ENCODE data around the gene SORL1. TPM values are rescaled to one million over a fixed set of nuclear protein-coding genes. Genes with fewer than 3 reads are reported as not detected.
A peak's percentile ranks its signal among the peaks of the same experiment; 100 is the strongest.

SORL1 gene
- total and polyA plus RNA-seq, 3 donors from 2014 or later = 14.7 to 30.0 (median 21.8) TPM

DNA sequence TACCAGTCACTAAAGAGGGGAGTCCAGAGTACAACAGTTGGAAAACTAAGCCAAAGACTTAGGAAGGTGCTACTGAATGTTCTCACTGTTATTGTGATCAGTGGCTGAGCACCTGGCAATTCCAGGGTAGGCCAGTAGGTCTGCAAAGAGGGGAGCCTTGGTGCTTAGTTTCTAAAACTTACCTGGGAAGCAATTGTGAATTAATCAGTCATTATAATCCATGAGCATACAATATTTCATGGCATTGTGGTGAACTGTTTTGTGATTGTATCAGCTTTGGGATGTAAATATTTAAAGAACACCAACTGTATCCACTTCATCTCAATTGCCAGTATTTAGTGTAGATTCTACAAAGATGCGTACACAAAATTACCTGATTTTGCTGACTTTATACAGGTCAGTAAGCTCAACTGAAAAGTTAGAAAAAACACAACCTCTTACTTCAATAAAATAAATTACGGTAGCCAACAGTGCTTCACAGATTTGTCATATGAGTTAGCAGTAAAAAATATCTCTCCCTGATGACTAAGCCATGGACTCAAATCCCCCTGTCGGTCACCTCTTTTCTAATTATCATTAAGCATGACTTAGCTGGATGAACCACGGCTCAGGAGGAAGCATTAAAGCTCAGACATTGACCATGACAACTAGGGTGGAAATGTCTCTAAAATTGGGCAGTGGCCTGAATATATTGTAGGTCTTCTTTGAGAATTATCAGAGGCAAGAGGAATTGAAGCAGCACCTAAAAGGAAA lies 30.8 kb upstream of the SORL1 start:
- Histone ChIP-seq H3K27ac (no peak overlapping the region), H3K36me3 (ENCODE audit: low read depth, missing control alignments) (no peaks in the 10 kb centered on the region), H3K4me1 (peaks cover 15% of the 10 kb centered on the region), H3K9me3 (no peaks in the 10 kb centered on the region), H3K27me3 (no peaks in the 10 kb centered on the region), H3K4me3 (no peak overlapping the region)
- TF ChIP-seq POLR2A (IDR thresholded peaks at IDR 0.05) = no peak
- TF ChIP-seq, protein P1, sequence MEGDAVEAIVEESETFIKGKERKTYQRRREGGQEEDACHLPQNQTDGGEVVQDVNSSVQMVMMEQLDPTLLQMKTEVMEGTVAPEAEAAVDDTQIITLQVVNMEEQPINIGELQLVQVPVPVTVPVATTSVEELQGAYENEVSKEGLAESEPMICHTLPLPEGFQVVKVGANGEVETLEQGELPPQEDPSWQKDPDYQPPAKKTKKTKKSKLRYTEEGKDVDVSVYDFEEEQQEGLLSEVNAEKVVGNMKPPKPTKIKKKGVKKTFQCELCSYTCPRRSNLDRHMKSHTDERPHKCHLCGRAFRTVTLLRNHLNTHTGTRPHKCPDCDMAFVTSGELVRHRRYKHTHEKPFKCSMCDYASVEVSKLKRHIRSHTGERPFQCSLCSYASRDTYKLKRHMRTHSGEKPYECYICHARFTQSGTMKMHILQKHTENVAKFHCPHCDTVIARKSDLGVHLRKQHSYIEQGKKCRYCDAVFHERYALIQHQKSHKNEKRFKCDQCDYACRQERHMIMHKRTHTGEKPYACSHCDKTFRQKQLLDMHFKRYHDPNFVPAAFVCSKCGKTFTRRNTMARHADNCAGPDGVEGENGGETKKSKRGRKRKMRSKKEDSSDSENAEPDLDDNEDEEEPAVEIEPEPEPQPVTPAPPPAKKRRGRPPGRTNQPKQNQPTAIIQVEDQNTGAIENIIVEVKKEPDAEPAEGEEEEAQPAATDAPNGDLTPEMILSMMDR (IDR thresholded peaks at IDR 0.05) = no peak
- intact Hi-C loops (cut with DNase I; ENCODE audit: low total_unique reads) = no loop called here
- 83 to 87% methylated on average over 4 of the region's 4 CpGs for WGBS, 2 donors
- DNase-seq = no peak

DNA sequence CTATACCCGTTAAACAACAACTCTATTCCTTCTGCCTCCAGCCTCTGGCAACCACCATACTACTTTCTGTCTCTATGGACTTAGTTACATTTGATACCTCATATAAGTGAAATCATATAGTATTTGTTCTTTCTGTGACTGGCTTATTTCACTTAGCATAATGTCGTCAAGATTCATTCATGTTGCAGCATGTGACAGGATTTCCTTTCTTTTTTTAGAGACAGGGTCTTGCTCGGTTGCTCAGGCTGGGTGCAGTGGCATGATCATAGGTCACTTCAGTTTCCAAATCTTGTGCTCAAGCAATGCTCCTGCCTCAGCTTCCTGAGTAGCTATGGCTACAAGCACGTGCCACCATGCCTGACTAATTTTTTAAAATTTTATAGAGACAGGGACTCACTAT lies 29.4 kb upstream of the SORL1 start:
- no peak overlapping the region for H3K4me3 ChIP-seq
- DNase-seq = no peak
- peaks cover 13% of the 10 kb centered on the region for H3K4me1 ChIP-seq
- H3K36me3 ChIP-seq (ENCODE audit: low read depth, missing control alignments) = no peaks in the 10 kb centered on the region
- intact Hi-C loops (cut with DNase I; ENCODE audit: low total_unique reads) = no loop called here
- H3K9me3 ChIP-seq = no peaks in the 10 kb centered on the region
- WGBS, 2 donors = 68 to 75% methylated on average over 4 of the region's 4 CpGs
- no peak overlapping the region for H3K27ac ChIP-seq
- no peaks in the 10 kb centered on the region for H3K27me3 ChIP-seq
- TF ChIP-seq POLR2A (IDR thresholded peaks at IDR 0.05) = no peak
- TF ChIP-seq, protein P1 (IDR thresholded peaks at IDR 0.05) = no peak

DNA sequence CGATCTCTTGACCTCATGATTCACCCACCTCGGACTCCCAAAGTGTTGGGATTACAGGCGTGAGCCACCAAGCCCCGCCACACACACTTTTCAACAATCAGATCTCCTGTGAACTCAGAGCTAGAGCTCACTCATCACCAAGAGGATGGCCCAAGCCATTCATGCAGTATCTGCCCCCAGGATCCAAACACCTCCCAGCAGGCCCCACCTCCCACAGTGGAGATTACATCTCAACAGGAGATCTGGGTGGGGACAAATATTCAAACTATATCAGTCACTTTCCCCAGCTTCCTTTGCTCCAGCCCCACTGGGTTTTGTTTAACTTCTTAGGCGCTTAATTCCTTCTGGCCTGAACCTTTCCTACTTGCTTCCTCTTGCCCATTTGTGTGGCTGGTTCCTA lies 26.3 kb upstream of the SORL1 start:
- Histone ChIP-seq H3K4me3 (no peak overlapping the region), H3K27ac (peak overlapping the region in 1 of 2 donors; percentile 74), H3K36me3 (ENCODE audit: low read depth, missing control alignments) (no peaks in the 10 kb centered on the region), H3K27me3 (no peaks in the 10 kb centered on the region), H3K4me1 (peaks cover 13% of the 10 kb centered on the region), H3K9me3 (no peaks in the 10 kb centered on the region)
- TF ChIP-seq, protein P1 (IDR thresholded peaks at IDR 0.05) = no peak
- TF ChIP-seq POLR2A (IDR thresholded peaks at IDR 0.05) = no peak
- intact Hi-C loops (cut with DNase I; ENCODE audit: low total_unique reads) = no loop called here
- no peak for DNase-seq
- WGBS, 2 donors = 91 to 93% methylated on average over 5 of the region's 5 CpGs

DNA sequence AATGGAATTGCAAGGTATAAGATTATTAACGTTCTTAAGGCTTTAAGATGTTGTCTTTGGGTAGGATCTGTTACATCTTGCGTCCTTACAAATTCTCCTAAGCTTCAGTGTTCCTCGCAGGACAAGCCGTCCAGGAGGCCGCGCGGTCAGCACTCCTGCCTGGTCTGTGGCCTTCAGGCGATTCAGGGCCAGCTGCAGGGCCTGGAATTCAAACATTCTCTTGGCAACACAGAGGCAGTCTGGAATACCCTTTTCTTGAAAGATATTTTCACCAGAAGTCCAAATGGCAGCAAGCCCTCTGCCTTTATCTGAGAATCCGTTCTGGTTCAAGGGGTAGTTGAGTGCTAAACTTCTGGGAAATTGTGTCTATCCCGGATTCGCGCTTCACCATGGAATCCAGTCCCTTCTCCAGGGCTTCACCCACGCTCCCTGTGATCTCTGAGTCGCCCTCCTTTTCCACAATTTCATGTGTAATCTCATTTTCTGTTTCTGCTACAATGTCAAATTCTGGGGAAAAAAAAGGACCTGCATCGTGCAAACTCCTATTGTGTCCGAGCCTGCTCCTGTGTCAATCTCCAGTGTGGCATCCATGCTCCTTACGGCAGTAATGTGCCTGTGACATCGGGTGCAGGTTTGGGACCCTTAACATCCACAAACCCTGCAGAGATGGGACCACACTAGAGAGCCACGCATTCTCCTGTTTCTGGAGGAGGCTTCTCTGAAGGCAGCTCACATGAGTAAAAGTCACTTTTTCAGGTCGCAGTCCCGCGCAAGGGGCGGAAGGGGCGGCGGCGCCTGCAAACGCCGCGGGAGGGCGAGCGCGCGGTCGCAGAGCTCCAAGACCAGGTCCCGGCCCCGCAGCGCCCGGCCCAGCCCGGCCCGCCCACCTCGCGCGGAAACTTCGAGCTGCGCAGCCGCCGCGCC lies 25.4 kb upstream of the SORL1 start:
- peaks cover 13% of the 10 kb centered on the region for H3K4me1 ChIP-seq
- no peaks in the 10 kb centered on the region for H3K27me3 ChIP-seq
- TF ChIP-seq, protein P1 (IDR thresholded peaks at IDR 0.05) = no peak
- no peak for TF ChIP-seq POLR2A (IDR thresholded peaks at IDR 0.05)
- 5 to 13% methylated on average over 25 to 45 of the region's 48 CpGs for WGBS, 2 donors
- H3K4me3 ChIP-seq = peak overlapping the region; percentile 29 to 40
- intact Hi-C loops (cut with DNase I; ENCODE audit: low total_unique reads) = no loop called here
- no peaks in the 10 kb centered on the region for H3K9me3 ChIP-seq
- peak overlapping the region in 1 of 2 donors; percentile 74 for H3K27ac ChIP-seq
- H3K36me3 ChIP-seq (ENCODE audit: low read depth, missing control alignments) = no peaks in the 10 kb centered on the region
- peak; percentile 80 for DNase-seq

Measured in testis (tissue), 3 donors.